Fibroblast of villous mesenchyme (primary cell): ENCODE measurements around the gene VWA5B1. TPM values are rescaled to one million over a fixed set of nuclear protein-coding genes. Genes with fewer than 3 reads are reported as not detected.

Experiments used
- DNase-seq: peaks from one replicate; pipeline ENCODE4 v3.0.0-alpha.2; 2010; ENCODE audit warnings: low read depth
- H3K4me3 ChIP-seq: 2 replicates; pipeline ENCODE4 v1.5.1; 2011; ENCODE audit warnings: low read depth, mild to moderate bottlenecking, low read length
- total RNA-seq: library from RNA; depleted of rRNA; stranded (reverse); fragments of >200 nt; gene quantifications from 2 replicates; pipeline ENCODE4 v1.2.3, GENCODE V29; 2012
- TF ChIP-seq, protein P1 (sequence below): IDR thresholded peaks from 2 replicates; pipeline ENCODE4 v1.5.1; 2012; ENCODE audit warnings: low read depth, mild to moderate bottlenecking, low read length; ENCODE audit not compliant: insufficient read depth

Gene VWA5B1
- total RNA-seq, 1 donor: not detected

DNA sequence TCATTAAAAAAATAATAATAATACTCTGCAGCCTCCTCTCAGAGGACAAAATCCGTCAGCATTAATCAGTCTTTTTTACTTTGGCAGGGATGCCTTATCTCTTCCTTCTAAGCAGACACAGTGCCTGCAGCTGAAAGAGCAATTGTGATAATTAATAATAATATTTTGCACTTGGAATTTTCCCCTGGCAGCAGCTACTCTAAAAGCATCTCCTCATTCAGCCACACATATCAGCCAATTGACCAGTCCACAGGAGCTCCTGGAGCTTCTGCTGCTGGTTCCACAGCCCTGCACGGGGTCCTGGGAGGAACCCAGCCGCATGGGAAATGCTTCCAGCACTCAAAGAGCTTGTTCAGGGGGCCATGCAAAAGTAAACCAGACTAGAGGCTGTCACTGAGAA is 31.0 kb upstream of the VWA5B1 start:
- TF ChIP-seq, protein P1, sequence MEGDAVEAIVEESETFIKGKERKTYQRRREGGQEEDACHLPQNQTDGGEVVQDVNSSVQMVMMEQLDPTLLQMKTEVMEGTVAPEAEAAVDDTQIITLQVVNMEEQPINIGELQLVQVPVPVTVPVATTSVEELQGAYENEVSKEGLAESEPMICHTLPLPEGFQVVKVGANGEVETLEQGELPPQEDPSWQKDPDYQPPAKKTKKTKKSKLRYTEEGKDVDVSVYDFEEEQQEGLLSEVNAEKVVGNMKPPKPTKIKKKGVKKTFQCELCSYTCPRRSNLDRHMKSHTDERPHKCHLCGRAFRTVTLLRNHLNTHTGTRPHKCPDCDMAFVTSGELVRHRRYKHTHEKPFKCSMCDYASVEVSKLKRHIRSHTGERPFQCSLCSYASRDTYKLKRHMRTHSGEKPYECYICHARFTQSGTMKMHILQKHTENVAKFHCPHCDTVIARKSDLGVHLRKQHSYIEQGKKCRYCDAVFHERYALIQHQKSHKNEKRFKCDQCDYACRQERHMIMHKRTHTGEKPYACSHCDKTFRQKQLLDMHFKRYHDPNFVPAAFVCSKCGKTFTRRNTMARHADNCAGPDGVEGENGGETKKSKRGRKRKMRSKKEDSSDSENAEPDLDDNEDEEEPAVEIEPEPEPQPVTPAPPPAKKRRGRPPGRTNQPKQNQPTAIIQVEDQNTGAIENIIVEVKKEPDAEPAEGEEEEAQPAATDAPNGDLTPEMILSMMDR: no peak
- DNase-seq: no peak

DNA sequence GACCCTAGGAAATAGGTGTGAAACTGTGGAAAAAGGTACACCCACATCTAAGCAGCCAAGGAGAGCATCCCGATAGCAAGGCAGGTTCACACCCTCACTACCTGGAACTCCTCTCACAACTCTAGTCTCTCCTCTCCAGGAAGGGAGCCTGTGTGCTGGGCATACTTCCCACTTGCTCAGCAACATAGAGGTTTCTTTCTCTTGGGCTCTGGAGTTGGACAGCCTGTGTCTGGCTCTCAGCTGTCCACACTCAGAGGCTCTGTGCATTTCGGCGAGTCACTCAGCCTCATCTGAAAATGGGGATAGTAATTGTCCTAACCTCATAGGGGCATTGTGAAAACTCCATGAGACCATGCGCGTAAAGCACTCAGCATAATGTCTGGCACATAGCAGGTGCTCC is 29.6 kb upstream of the VWA5B1 start:
- no peak overlapping the region for H3K4me3 ChIP-seq
- DNase-seq: no peak
- TF ChIP-seq, protein P1: no peak

More for the DNA sequence above, 31.0 kb upstream of the VWA5B1 start:
- H3K4me3 ChIP-seq: no peak overlapping the region

DNA sequence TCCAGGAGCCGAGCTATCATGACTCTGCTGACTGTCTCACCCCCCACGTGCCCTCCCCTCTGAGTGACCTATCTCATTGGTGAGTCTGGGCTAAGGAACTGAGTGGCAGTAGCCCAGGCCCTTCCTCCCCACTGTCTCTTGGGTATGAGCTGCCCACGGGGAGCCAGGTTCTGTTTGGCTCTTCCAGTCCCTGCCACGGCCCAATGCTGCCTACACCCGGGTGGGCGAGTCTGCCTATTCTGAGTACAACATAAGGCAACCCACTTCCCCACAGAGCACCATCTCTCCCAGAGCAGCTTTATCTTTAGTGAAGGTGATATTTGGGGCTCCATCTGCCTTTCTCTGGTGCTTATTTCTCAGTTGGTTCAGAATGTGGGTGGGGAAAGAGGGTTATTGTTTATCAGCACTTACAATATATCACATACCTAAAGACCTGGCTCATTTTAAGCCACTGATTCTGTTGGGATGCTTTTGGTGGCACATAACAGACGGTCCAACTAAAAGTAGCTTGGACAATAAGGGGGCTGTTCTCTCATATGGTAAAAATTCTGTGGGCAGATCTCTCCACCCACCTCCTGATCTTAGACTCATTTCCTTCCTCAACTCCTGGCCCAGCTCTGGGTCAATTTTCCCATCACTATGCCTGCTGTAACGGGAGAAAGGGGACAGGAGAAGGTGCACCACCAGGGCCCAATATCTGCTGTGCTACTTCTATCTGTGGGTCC is 27.7 kb upstream of the VWA5B1 start:
- DNase-seq: no peak
- H3K4me3 ChIP-seq: no peak overlapping the region
- TF ChIP-seq, protein P1: no peak

DNA sequence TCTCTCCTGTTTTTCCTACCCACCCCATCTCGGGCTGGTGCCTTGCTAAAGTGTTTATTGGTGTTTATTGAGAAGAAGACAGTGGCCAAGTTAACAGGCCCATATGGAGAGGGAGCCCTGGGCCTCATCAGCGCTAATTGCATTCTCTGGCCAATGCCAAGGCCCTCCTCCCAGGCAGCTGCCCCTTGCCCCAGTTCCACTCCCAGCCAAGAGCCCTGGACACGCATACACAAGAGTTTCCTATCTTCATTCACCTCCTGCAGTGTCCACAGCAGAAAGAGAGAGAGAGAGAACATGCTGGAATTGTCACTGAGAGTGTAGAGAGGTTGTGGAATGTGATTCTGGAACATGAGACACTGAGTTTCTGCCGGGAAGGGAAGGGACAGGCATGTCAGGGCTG is 25.4 kb upstream of the VWA5B1 start:
- TF ChIP-seq, protein P1: no peak
- H3K4me3 ChIP-seq: no peak overlapping the region
- no peak for DNase-seq

DNA sequence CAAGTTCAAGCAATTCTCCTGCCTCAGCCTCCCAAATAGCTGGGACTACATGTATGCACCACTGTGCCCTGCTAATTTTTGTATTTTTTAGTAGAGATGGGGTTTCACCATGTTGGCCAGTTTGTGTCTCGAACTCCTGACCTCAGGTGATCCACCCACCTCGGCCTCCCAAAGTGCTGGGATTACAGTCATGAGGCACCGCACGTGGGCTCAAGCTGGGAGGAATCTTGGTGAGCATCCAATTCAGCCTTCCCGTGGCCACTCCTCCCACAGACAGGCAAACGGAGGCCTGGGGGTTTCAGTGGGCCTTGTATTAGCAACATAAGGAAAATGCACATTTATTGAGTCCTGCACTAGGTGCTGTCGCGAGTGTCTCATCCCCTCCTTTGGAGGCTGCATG is 24.5 kb upstream of the VWA5B1 start:
- TF ChIP-seq, protein P1: no peak
- no peak overlapping the region for H3K4me3 ChIP-seq
- DNase-seq: no peak

DNA sequence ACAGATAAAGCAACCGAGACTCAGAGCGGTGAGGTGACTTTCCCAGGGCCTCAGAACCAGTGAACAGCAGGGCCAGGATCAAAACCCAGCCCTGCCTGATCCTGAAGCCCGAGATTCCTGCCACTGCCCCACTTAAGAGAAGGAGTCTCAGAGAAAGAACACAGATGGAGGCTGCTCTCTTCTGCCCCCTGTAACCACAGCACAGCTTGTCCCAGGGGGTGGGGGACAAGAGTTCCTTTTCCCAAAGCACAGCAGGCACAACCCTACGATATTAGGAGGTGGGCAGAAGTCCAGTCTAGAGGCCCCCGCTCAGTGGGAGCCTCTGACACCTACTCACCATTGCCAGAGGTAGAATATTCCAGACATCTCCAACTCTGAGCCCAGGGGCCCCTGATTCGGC is 24.0 kb upstream of the VWA5B1 start:
- no peak overlapping the region for H3K4me3 ChIP-seq
- TF ChIP-seq, protein P1: no peak
- DNase-seq: no peak
